HEK293 (cell line): ENCODE results near the gene MLLT10.

Experiments
- GLI4 ChIP-seq: fragments of 450-650 bp; formaldehyde crosslinking; IDR thresholded peaks from 2 replicates; pipeline ENCODE4 v1.5.1; 2016; ENCODE audit warnings: missing biosample characterization, missing genetic modification characterization
- INSM2 ChIP-seq: fragments of 450-650 bp; formaldehyde crosslinking; IDR thresholded peaks from 2 replicates; pipeline ENCODE4 v1.5.1; 2016; ENCODE audit warnings: missing biosample characterization, missing genetic modification characterization
- KLF7 ChIP-seq: fragments of 450-650 bp; formaldehyde crosslinking; IDR thresholded peaks from 2 replicates; pipeline ENCODE4 v1.5.1; 2016; ENCODE audit warnings: missing biosample characterization, missing genetic modification characterization, borderline replicate concordance
- MEIS1 ChIP-seq: sonication (generic); formaldehyde crosslinking; IDR thresholded peaks from 2 replicates; pipeline ENCODE4 v1.8.1; 2022; ENCODE audit warnings: missing genetic modification reagents, mild to moderate bottlenecking, borderline replicate concordance
- RBAK ChIP-seq: fragments of 450-650 bp; formaldehyde crosslinking; IDR thresholded peaks from 2 replicates; pipeline ENCODE4 v1.5.1; 2016; ENCODE audit warnings: missing biosample characterization, missing genetic modification characterization
- SCRT1 ChIP-seq: fragments of 450-650 bp; formaldehyde crosslinking; IDR thresholded peaks from 2 replicates; pipeline ENCODE4 v1.5.1; 2016; ENCODE audit warnings: missing biosample characterization, missing genetic modification characterization, borderline replicate concordance
- SP2 ChIP-seq: fragments of 450-650 bp; formaldehyde crosslinking; IDR thresholded peaks from 2 replicates; pipeline ENCODE4 v1.5.1; 2016; ENCODE audit warnings: missing biosample characterization, missing genetic modification characterization
- YY2 ChIP-seq: fragments of 450-650 bp; formaldehyde crosslinking; IDR thresholded peaks from 2 replicates; pipeline ENCODE4 v1.5.1; 2016; ENCODE audit warnings: missing biosample characterization, missing genetic modification characterization
- ZBTB17 ChIP-seq: fragments of 450-650 bp; formaldehyde crosslinking; IDR thresholded peaks from 2 replicates; pipeline ENCODE4 v1.5.1; 2016; ENCODE audit warnings: missing biosample characterization, missing genetic modification characterization
- ZFP3 ChIP-seq: fragments of 450-650 bp; formaldehyde crosslinking; IDR thresholded peaks from 2 replicates; pipeline ENCODE4 v1.5.1; 2016; ENCODE audit warnings: low read depth, missing biosample characterization, missing genetic modification characterization
- ZNF10 ChIP-seq: fragments of 450-650 bp; formaldehyde crosslinking; IDR thresholded peaks from 2 replicates; pipeline ENCODE4 v1.5.1; 2017; ENCODE audit warnings: missing biosample characterization, missing genetic modification characterization
- ZNF157 ChIP-seq: fragments of 450-650 bp; formaldehyde crosslinking; IDR thresholded peaks from 2 replicates; pipeline ENCODE4 v1.5.1; 2016; ENCODE audit warnings: missing biosample characterization, missing genetic modification characterization
- ZNF18 ChIP-seq: fragments of 450-650 bp; formaldehyde crosslinking; IDR thresholded peaks from 2 replicates; pipeline ENCODE4 v1.5.1; 2016; ENCODE audit warnings: missing biosample characterization, missing genetic modification characterization
- ZNF223 ChIP-seq: fragments of 450-650 bp; formaldehyde crosslinking; IDR thresholded peaks from 2 replicates; pipeline ENCODE4 v1.5.1; 2016; ENCODE audit warnings: missing biosample characterization, missing genetic modification characterization
- ZNF248 ChIP-seq: fragments of 450-650 bp; formaldehyde crosslinking; IDR thresholded peaks from 2 replicates; pipeline ENCODE4 v1.5.1; 2017; ENCODE audit warnings: missing biosample characterization, missing genetic modification characterization
- ZNF274 ChIP-seq, 2 experiments: fragments of 200-500 bp in 1 of 2; fragments of 450-650 bp in 1 of 2; sonication (Bioruptor generic) in 1 of 2; formaldehyde crosslinking in 1 of 2; IDR thresholded peaks; 2 replicates each; pipeline versions ENCODE4 v1.5.1 to v1.6.1; 2014 to 2016; ENCODE audit warnings: borderline replicate concordance in 1 of 2, inconsistent platforms in 1 of 2, low read length in 1 of 2, missing biosample characterization in 1 of 2, missing genetic modification characterization in 1 of 2
- ZNF426 ChIP-seq: fragments of 450-650 bp; formaldehyde crosslinking; IDR thresholded peaks from 2 replicates; pipeline ENCODE4 v1.5.1; 2017; ENCODE audit warnings: missing biosample characterization, missing genetic modification characterization, mild to moderate bottlenecking, inconsistent platforms, moderate library complexity
- ZNF521 ChIP-seq: fragments of 450-650 bp; formaldehyde crosslinking; IDR thresholded peaks from 2 replicates; pipeline ENCODE4 v1.5.1; 2017; ENCODE audit warnings: missing biosample characterization, mild to moderate bottlenecking, missing genetic modification characterization
- ZNF596 ChIP-seq: fragments of 450-650 bp; IDR thresholded peaks from 2 replicates; pipeline ENCODE4 v1.5.0; 2018; ENCODE audit warnings: missing biosample characterization, mild to moderate bottlenecking, missing genetic modification characterization, moderate library complexity
- ZNF629 ChIP-seq: fragments of 450-650 bp; formaldehyde crosslinking; IDR thresholded peaks from 2 replicates; pipeline ENCODE4 v1.5.1; 2017; ENCODE audit warnings: missing biosample characterization, missing genetic modification characterization
- ZNF660 ChIP-seq: fragments of 450-650 bp; IDR thresholded peaks from 2 replicates; pipeline ENCODE4 v1.5.1; 2018; ENCODE audit warnings: missing biosample characterization, mild to moderate bottlenecking, missing genetic modification characterization
- ZNF670 ChIP-seq: fragments of 450-650 bp; formaldehyde crosslinking; IDR thresholded peaks from 2 replicates; pipeline ENCODE4 v1.5.1; 2016; ENCODE audit warnings: missing biosample characterization, missing genetic modification characterization, low read depth
- ZNF701 ChIP-seq: fragments of 450-650 bp; formaldehyde crosslinking; IDR thresholded peaks from 2 replicates; pipeline ENCODE4 v1.5.1; 2016; ENCODE audit warnings: missing biosample characterization, missing genetic modification characterization
- ZNF768 ChIP-seq: fragments of 450-650 bp; formaldehyde crosslinking; IDR thresholded peaks from 2 replicates; pipeline ENCODE4 v1.5.1; 2018; ENCODE audit warnings: missing biosample characterization, mild to moderate bottlenecking, missing genetic modification characterization
- ZNF792 ChIP-seq: fragments of 450-650 bp; formaldehyde crosslinking; IDR thresholded peaks from 2 replicates; pipeline ENCODE4 v1.5.1; 2016; ENCODE audit warnings: missing biosample characterization, missing genetic modification characterization
- TF ChIP-seq, protein P1 (sequence below): fragments of 450-650 bp; formaldehyde crosslinking; conservative IDR thresholded peaks from 2 replicates; pipeline ENCODE4 v1.5.1; 2016; ENCODE audit warnings: low read depth, missing biosample characterization, missing genetic modification characterization
- TF ChIP-seq, protein P2 (sequence below): fragments of 450-650 bp; formaldehyde crosslinking; IDR thresholded peaks from 2 replicates; pipeline ENCODE4 v1.5.1; 2016; ENCODE audit warnings: missing biosample characterization, missing genetic modification characterization, low read depth
- TF ChIP-seq, protein P3 (sequence below): fragments of 450-650 bp; formaldehyde crosslinking; IDR thresholded peaks from 2 replicates; pipeline ENCODE4 v1.5.1; 2017; ENCODE audit warnings: missing biosample characterization, missing genetic modification characterization

The MLLT10 gene

GRCh38 chr10:21724687-21725367, 190.8 kb downstream of the MLLT10 start (continued):
- TF ChIP-seq, protein P1, sequence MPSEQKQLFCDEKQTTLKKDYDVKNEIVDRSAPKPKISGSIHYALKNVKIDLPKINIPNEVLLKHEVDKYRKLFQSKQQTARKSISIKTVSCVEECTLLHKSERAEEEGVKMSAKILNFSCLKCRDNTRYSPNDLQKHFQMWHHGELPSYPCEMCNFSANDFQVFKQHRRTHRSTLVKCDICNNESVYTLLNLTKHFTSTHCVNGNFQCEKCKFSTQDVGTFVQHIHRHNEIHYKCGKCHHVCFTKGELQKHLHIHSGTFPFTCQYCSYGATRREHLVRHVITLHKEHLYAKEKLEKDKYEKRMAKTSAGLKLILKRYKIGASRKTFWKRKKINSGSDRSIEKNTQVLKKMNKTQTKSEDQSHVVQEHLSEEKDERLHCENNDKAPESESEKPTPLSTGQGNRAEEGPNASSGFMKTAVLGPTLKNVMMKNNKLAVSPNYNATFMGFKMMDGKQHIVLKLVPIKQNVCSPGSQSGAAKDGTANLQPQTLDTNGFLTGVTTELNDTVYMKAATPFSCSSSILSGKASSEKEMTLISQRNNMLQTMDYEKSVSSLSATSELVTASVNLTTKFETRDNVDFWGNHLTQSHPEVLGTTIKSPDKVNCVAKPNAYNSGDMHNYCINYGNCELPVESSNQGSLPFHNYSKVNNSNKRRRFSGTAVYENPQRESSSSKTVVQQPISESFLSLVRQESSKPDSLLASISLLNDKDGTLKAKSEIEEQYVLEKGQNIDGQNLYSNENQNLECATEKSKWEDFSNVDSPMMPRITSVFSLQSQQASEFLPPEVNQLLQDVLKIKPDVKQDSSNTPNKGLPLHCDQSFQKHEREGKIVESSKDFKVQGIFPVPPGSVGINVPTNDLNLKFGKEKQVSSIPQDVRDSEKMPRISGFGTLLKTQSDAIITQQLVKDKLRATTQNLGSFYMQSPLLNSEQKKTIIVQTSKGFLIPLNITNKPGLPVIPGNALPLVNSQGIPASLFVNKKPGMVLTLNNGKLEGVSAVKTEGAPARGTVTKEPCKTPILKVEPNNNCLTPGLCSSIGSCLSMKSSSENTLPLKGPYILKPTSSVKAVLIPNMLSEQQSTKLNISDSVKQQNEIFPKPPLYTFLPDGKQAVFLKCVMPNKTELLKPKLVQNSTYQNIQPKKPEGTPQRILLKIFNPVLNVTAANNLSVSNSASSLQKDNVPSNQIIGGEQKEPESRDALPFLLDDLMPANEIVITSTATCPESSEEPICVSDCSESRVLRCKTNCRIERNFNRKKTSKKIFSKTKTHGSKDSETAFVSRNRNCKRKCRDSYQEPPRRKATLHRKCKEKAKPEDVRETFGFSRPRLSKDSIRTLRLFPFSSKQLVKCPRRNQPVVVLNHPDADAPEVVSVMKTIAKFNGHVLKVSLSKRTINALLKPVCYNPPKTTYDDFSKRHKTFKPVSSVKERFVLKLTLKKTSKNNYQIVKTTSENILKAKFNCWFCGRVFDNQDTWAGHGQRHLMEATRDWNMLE (tag by site-specific recombination): peak; percentile 46; the same call in 1 of the 2 replicates
- no peak for TF ChIP-seq ZNF274 (IDR thresholded peaks at IDR 0.05; ENCODE audit: low read length)
- no peak for TF ChIP-seq ZNF274 (tag by site-specific recombination; IDR thresholded peaks at IDR 0.05; ENCODE audit: borderline replicate concordance)
- peak; percentile 88 for TF ChIP-seq ZNF10 (tag by site-specific recombination)
- no peak for TF ChIP-seq SCRT1 (tag by site-specific recombination)
- TF ChIP-seq ZNF768 (tag by site-specific recombination): 0 out of 2 replicates have a peak, but pooled peaks have one; percentile 50
- no peak for TF ChIP-seq YY2
- TF ChIP-seq, protein P2, sequence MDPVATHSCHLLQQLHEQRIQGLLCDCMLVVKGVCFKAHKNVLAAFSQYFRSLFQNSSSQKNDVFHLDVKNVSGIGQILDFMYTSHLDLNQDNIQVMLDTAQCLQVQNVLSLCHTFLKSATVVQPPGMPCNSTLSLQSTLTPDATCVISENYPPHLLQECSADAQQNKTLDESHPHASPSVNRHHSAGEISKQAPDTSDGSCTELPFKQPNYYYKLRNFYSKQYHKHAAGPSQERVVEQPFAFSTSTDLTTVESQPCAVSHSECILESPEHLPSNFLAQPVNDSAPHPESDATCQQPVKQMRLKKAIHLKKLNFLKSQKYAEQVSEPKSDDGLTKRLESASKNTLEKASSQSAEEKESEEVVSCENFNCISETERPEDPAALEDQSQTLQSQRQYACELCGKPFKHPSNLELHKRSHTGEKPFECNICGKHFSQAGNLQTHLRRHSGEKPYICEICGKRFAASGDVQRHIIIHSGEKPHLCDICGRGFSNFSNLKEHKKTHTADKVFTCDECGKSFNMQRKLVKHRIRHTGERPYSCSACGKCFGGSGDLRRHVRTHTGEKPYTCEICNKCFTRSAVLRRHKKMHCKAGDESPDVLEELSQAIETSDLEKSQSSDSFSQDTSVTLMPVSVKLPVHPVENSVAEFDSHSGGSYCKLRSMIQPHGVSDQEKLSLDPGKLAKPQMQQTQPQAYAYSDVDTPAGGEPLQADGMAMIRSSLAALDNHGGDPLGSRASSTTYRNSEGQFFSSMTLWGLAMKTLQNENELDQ (tag by site-specific recombination): no peak
- no peak for TF ChIP-seq RBAK (tag by site-specific recombination)
- no peak for TF ChIP-seq KLF7
- TF ChIP-seq INSM2: peak; percentile 71
- no peak for TF ChIP-seq ZNF223 (tag by site-specific recombination)
- no peak for TF ChIP-seq ZNF792 (tag by site-specific recombination)
- no peak for TF ChIP-seq ZNF426 (tag by site-specific recombination)
- TF ChIP-seq ZNF596 (tag by site-specific recombination): peak; percentile 39
- TF ChIP-seq ZNF157 (tag by site-specific recombination): no peak
- no peak for TF ChIP-seq ZNF521 (tag by site-specific recombination)
- peak; percentile 73; the same call in 1 of the 2 replicates for TF ChIP-seq ZBTB17 (tag by site-specific recombination)
- no peak for TF ChIP-seq ZNF670 (tag by site-specific recombination)
- TF ChIP-seq GLI4 (tag by site-specific recombination): no peak
- TF ChIP-seq, protein P3, sequence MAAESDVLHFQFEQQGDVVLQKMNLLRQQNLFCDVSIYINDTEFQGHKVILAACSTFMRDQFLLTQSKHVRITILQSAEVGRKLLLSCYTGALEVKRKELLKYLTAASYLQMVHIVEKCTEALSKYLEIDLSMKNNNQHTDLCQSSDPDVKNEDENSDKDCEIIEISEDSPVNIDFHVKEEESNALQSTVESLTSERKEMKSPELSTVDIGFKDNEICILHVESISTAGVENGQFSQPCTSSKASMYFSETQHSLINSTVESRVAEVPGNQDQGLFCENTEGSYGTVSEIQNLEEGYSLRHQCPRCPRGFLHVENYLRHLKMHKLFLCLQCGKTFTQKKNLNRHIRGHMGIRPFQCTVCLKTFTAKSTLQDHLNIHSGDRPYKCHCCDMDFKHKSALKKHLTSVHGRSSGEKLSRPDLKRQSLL: peak; percentile 49; the same call in 1 of the 2 replicates
- no peak for TF ChIP-seq ZNF701 (tag by site-specific recombination)
- peak; percentile 66 for TF ChIP-seq ZNF18
- TF ChIP-seq ZNF629 (tag by site-specific recombination): peak; percentile 89
- TF ChIP-seq ZNF660 (tag by site-specific recombination): peak; percentile 100
- no peak for TF ChIP-seq ZNF248 (tag by site-specific recombination)
- TF ChIP-seq SP2 (tag by site-specific recombination): no peak
- TF ChIP-seq ZFP3 (tag by site-specific recombination): no peak
- no peak for TF ChIP-seq MEIS1 (CRISPR knock-in tag)
